GM19397 (cell line): Measurements from ENCODE around the gene TRMT1.

Experiments used
- ATAC-seq: cut with Tn5 transposase; IDR thresholded peaks from one replicate; pipeline ENCODE4 v1.9.1; 2021; ENCODE audit warnings: mild to moderate bottlenecking, moderate library complexity; ENCODE audit not compliant: unreplicated experiment

The TRMT1 gene

GRCh38 chr19:13057147-13057572, 59.4 kb downstream of the TRMT1 start:
- ATAC-seq = no peak

DNA sequence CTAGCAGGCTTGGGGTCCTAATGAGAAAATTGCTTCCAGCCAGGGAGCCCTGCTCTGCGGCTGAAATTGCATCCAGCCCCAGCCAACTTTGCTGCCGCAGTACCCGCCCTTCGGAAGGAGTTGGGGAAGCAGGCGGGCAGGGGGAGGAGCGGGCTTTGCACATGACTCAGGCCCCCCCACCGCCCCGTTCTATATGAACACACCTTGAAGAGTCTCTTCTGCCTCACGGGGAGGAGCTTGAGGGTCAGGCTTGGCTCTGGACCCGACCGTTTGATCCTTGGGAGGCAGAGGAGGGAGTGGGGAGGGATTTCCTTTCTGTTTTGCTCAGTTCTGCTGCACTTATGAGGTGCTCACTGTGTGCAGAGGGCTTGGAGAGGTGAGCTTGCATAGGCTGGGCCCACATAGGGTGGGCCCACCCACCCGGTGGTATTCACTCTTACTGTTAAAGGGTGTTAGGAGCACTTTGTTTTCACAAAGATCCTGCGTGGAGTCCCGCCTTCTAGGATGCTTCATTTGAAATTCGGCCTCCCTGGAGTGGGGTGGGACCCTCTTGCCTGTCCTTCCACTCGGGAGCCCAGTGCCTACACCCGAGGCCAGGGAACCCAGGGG, 60.4 kb downstream of the TRMT1 start:
- ATAC-seq = no peak

DNA sequence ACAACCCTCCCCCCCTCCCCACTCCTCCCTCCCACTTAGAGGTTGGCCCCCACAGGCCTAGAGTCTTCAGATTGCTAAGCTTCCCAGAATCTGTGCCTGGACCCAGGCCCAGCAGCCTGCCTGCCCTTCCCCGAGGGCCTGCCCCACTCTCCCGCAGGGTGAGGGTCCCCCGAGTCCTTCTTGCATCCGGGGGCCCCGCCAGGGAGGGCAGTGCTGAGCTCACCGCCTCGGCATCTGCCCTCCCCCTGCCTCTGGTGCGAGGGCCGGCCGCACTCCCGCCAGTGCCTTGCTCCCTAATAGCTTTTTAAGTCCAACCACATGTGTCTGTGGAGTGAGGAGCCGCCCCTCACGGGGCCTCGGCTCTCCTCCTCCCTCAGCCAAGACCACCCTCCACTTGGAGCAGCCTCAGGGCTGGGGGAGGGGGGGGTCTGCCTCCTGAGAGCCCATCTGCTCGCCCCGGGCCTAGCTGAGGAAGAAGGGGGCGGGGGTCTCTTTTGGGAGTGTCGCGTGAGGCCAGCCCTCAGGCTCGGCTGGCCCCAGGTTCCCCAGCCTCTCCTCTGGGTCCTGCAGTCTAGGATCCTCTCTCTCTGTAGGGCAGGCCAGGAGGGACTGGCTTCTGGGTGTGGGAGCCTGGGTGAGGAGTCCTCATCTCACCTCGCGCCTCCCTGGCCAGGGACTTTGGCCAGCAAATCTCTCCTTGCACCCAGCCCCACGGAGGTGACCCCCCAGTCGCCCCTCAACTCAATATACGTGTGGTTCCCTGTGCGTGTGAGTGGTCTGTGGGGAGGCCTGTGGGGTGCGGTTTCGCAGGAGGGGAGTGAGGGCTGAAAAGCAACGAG, 61.1 kb downstream of the TRMT1 start:
- ATAC-seq = no peak
